OCI-LY1 (cell line): ENCODE results near the gene CBX4.

Source experiments
- H2AFZ ChIP-seq: fragments of 200-600 bp; sonication (generic), shearing (Covaris generic); 2 replicates; pipeline ENCODE4 v1.6.0; 2014; ENCODE audit warnings: antibody characterized with exemption, mild to moderate bottlenecking, low read length
- H3F3A ChIP-seq: fragments of 200-600 bp; sonication (generic), shearing (Covaris generic); 2 replicates; pipeline ENCODE4 v1.6.0; 2014; ENCODE audit warnings: mild to moderate bottlenecking, antibody characterized with exemption, low read length, moderate library complexity; ENCODE audit not compliant: insufficient read depth
- H3K27ac ChIP-seq: fragments of 200-600 bp; sonication (generic); 2 replicates; pipeline ENCODE4 v1.5.1; 2014; ENCODE audit warnings: low read length, mixed run types, mild to moderate bottlenecking, low read depth; ENCODE audit not compliant: poor library complexity, severe bottlenecking
- H3K27me3 ChIP-seq: fragments of 200-600 bp; sonication (generic); 2 replicates; pipeline ENCODE4 v1.6.0; 2014; ENCODE audit warnings: antibody characterized with exemption, mild to moderate bottlenecking, low read length, moderate library complexity; ENCODE audit not compliant: insufficient read depth
- H3K36me3 ChIP-seq: fragments of 200-600 bp; sonication (generic); 2 replicates; pipeline ENCODE4 v1.6.1; 2014; ENCODE audit warnings: mild to moderate bottlenecking, antibody characterized with exemption, low read length, moderate library complexity, mixed read lengths; ENCODE audit not compliant: insufficient read depth
- H3K4me1 ChIP-seq: fragments of 200-600 bp; sonication (generic); 2 replicates; pipeline ENCODE4 v1.5.1; 2014; ENCODE audit warnings: mild to moderate bottlenecking, low read length, moderate library complexity; ENCODE audit not compliant: insufficient read depth, severe bottlenecking
- H3K4me2 ChIP-seq: fragments of 200-600 bp; sonication (generic), shearing (Covaris generic); 2 replicates; pipeline ENCODE4 v1.6.1; 2014; ENCODE audit warnings: low read length
- H3K4me3 ChIP-seq: fragments of 200-600 bp; sonication (generic); 2 replicates; pipeline ENCODE4 v1.5.1; 2014; ENCODE audit warnings: low read length, low read depth, mild to moderate bottlenecking, mixed read lengths; ENCODE audit not compliant: poor library complexity, severe bottlenecking
- H3K79me2 ChIP-seq: fragments of 200-600 bp; shearing (Covaris generic); 2 replicates; pipeline ENCODE4 v1.6.1; 2016; ENCODE audit warnings: mixed run types, low read length, mixed read lengths; ENCODE audit not compliant: insufficient read depth
- H3K9ac ChIP-seq: fragments of 200-600 bp; sonication (generic), shearing (Covaris generic); 2 replicates; pipeline ENCODE4 v1.6.1; 2014; ENCODE audit warnings: mild to moderate bottlenecking, low read length, mixed read lengths
- H3K9me2 ChIP-seq: fragments of 200-600 bp; sonication (generic), shearing (Covaris generic); 2 replicates; pipeline ENCODE4 v1.6.1; 2014; ENCODE audit warnings: low read depth, mild to moderate bottlenecking, low read length, mixed read lengths
- H3K9me3 ChIP-seq: fragments of 200-600 bp; shearing (Covaris generic); 2 replicates; pipeline ENCODE4 v1.6.1; 2014; ENCODE audit warnings: low read length, mixed read lengths
- H4K20me1 ChIP-seq: fragments of 200-600 bp; sonication (generic), shearing (Covaris generic); 2 replicates; pipeline ENCODE4 v1.6.0; 2016; ENCODE audit warnings: mild to moderate bottlenecking, low read length; ENCODE audit not compliant: insufficient read depth
- CTCF ChIP-seq: fragments of 200-600 bp; sonication (generic), shearing (Covaris generic); IDR thresholded peaks from 2 replicates; pipeline ENCODE4 v1.5.1; 2017; ENCODE audit warnings: mild to moderate bottlenecking, antibody characterized with exemption, low read length, moderate library complexity, mixed read lengths
- EZH2 ChIP-seq: fragments of 200-600 bp; sonication (generic), shearing (Covaris generic); IDR thresholded peaks from 2 replicates; pipeline ENCODE4 v1.8.0; 2017; ENCODE audit warnings: borderline replicate concordance, mixed run types, mild to moderate bottlenecking, antibody characterized with exemption, low read length, moderate library complexity, mixed read lengths

The CBX4 gene

GRCh38 chr17:79830303-79830702, 8.9 kb downstream of the CBX4 start:
- Histone ChIP-seq H3K36me3 (peaks cover 28% of the 10 kb centered on the region), H3K4me2 (no peak overlapping the region), H3K4me3 (no peak overlapping the region), H3K9ac (no peak overlapping the region), H3F3A (no peaks in the 10 kb centered on the region), H3K9me2 (no peaks in the 10 kb centered on the region), H3K9me3 (no peaks in the 10 kb centered on the region), H3K4me1 (no peaks in the 10 kb centered on the region), H3K27me3 (no peaks in the 10 kb centered on the region), H4K20me1 (no peaks in the 10 kb centered on the region), H3K27ac (no peak overlapping the region), H2AFZ (no peak overlapping the region), H3K79me2 (no peaks in the 10 kb centered on the region)
- no peak for TF ChIP-seq CTCF
- TF ChIP-seq EZH2: no peak

DNA sequence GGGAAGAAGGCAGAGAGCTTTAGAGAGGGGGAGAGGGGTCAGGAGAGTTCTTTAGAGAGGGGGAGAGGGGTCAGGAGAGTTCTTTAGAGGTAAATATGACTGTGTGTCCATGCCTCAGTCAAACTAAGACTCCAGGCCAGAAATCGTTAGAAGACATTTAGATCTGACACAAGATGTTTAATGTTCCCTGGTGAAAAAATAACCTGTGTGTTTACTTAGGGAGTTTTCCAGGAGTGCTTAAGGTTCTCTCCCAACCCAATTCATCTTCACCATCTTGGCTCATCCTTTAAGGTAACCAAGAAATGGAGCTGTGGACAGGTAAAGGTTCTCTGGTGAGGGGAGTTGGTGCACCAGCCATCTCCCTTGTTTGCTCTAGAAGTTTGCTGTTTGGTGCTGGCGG, 9.8 kb downstream of the CBX4 start:
- Histone ChIP-seq H3K4me2 (no peak overlapping the region), H3K27me3 (peaks cover 5% of the 10 kb centered on the region; the same call in 1 of the 2 replicates), H3F3A (no peaks in the 10 kb centered on the region), H3K4me3 (no peak overlapping the region), H3K27ac (no peak overlapping the region), H3K9ac (no peak overlapping the region), H3K79me2 (no peaks in the 10 kb centered on the region), H4K20me1 (no peaks in the 10 kb centered on the region), H3K9me3 (no peaks in the 10 kb centered on the region), H2AFZ (no peak overlapping the region), H3K9me2 (no peaks in the 10 kb centered on the region), H3K36me3 (peaks cover 19% of the 10 kb centered on the region), H3K4me1 (no peaks in the 10 kb centered on the region)
- TF ChIP-seq CTCF (no peak), EZH2 (no peak)

DNA sequence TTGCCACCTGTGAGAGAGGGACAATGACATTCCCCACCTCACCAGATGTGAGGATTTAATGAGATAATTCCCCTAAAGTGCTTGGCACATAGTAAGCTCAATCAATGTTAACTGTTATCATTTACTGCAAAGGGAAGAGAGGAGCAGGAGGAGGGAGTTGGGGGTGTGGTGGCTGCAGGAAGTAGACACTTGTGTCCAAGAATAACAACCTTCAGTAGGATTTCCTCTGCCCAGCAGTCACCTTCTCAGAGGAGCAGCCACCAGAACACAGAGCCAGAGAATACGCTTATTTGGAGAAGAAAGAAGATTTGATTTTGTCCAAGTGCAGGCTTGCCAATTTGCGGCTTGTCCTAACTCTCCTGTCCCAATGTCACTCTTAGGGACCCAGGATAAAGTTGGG, 10.2 kb downstream of the CBX4 start:
- no peak for TF ChIP-seq EZH2
- no peak for TF ChIP-seq CTCF
- H2AFZ ChIP-seq: no peak overlapping the region
- no peak overlapping the region for H3K4me3 ChIP-seq
- no peaks in the 10 kb centered on the region for H3K9me3 ChIP-seq
- no peaks in the 10 kb centered on the region for H3F3A ChIP-seq
- no peak overlapping the region for H3K9ac ChIP-seq
- H3K9me2 ChIP-seq: no peaks in the 10 kb centered on the region
- H3K4me1 ChIP-seq: no peaks in the 10 kb centered on the region
- H3K27me3 ChIP-seq: peaks cover 5% of the 10 kb centered on the region; the same call in 1 of the 2 replicates
- peaks cover 15% of the 10 kb centered on the region for H3K36me3 ChIP-seq
- no peaks in the 10 kb centered on the region for H4K20me1 ChIP-seq
- H3K27ac ChIP-seq: no peak overlapping the region
- H3K4me2 ChIP-seq: no peak overlapping the region
- no peaks in the 10 kb centered on the region for H3K79me2 ChIP-seq
